Lower lobe of right lung (tissue), 2 donors: ENCODE measurements around the gene AJAP1. TPM values are rescaled to one million over a fixed set of nuclear protein-coding genes. Genes with fewer than 3 reads are reported as not detected.

ENCODE experiments used
- ATAC-seq, 2 donors: fragments of 200-7000 bp; cut with Tn5 transposase; one replicate each; pipeline ENCODE4 v1.9.1; 2020 to 2022; ENCODE audit warnings: mild to moderate bottlenecking in 2 of 2, moderate library complexity in 2 of 2
- DNase-seq: peaks from one replicate; pipeline ENCODE4 v3.0.0-alpha.2; 2020
- H3K27ac ChIP-seq: fragments of 200-600 bp; one replicate; pipeline ENCODE4 v1.8.0; 2022
- H3K27me3 ChIP-seq: fragments of 200-600 bp; one replicate; pipeline ENCODE4 v1.8.0; 2022; ENCODE audit warnings: low read depth
- H3K36me3 ChIP-seq: fragments of 200-600 bp; one replicate; pipeline ENCODE4 v1.8.0; 2022; ENCODE audit warnings: mild to moderate bottlenecking
- H3K4me1 ChIP-seq: fragments of 200-600 bp; one replicate; pipeline ENCODE4 v1.8.0; 2022
- H3K4me3 ChIP-seq: fragments of 200-600 bp; one replicate; pipeline ENCODE4 v1.8.0; 2022; ENCODE audit warnings: mild to moderate bottlenecking
- H3K9me3 ChIP-seq: fragments of 200-600 bp; one replicate; pipeline ENCODE4 v1.8.0; 2022
- CTCF ChIP-seq: fragments of 200-600 bp; IDR thresholded peaks from one replicate; pipeline ENCODE4 v1.8.0; 2022; ENCODE audit warnings: antibody characterized with exemption, mild to moderate bottlenecking
- intact Hi-C: fragments of 100-400 bp; cut with DNase I; formaldehyde crosslinking; loops from one replicate; pipeline ENCODE4 v1.11.0; 2022
- total RNA-seq: library from RNA; stranded (reverse); fragmentation: NEBNext Ultra II Directional; extraction: Animal tissue kit (Norgen Biotek cat#: 25700); gene quantifications from one replicate; pipeline ENCODE4 v1.2.1, GENCODE V29; 2021
- donor health status: DM: no; HTN: yes; CAD: no; lungs with severe emphysema.

The AJAP1 gene
- total RNA-seq, 1 donor from 2014 or later, result 0.77 TPM

GRCh38 chr1:4655674-4656532 lies 1.5 kb downstream of the AJAP1 start:
- no peak for DNase-seq
- H3K27ac ChIP-seq, result no peak overlapping the region
- H3K4me1 ChIP-seq, result peaks cover 12% of the 10 kb centered on the region
- no peaks in the 10 kb centered on the region for H3K36me3 ChIP-seq
- ATAC-seq, result no peak
- intact Hi-C loops, result no loop called here
- TF ChIP-seq CTCF, result peak; percentile 46
- peak overlapping the region; percentile 31 for H3K4me3 ChIP-seq
- H3K27me3 ChIP-seq, result peaks cover 86% of the 10 kb centered on the region
- no peaks in the 10 kb centered on the region for H3K9me3 ChIP-seq

- H3K27me3 ChIP-seq, result peaks cover 85% of the 10 kb centered on the region
- H3K4me1 ChIP-seq, result peaks cover 12% of the 10 kb centered on the region
- intact Hi-C loops, result no loop called here
- H3K27ac ChIP-seq, result no peak overlapping the region
- ATAC-seq (no peak), DNase-seq (no peak)
- H3K4me3 ChIP-seq, result no peak overlapping the region
- no peaks in the 10 kb centered on the region for H3K36me3 ChIP-seq
- no peak for TF ChIP-seq CTCF
- H3K9me3 ChIP-seq, result no peaks in the 10 kb centered on the region
Observed at GRCh38 chr1:4656533-4657140, 2.2 kb downstream of the AJAP1 start.

GRCh38 chr1:4657244-4657789 lies 2.9 kb downstream of the AJAP1 start:
- Histone ChIP-seq H3K4me3 (no peak overlapping the region), H3K4me1 (peaks cover 11% of the 10 kb centered on the region), H3K9me3 (no peaks in the 10 kb centered on the region), H3K27me3 (peaks cover 81% of the 10 kb centered on the region), H3K36me3 (no peaks in the 10 kb centered on the region), H3K27ac (no peak overlapping the region)
- TF ChIP-seq CTCF, result no peak
- DNase-seq, result no peak
- intact Hi-C loops, result no loop called here
- no peak for ATAC-seq

- Histone ChIP-seq H3K9me3 (no peaks in the 10 kb centered on the region), H3K27ac (no peak overlapping the region), H3K27me3 (peaks cover 80% of the 10 kb centered on the region), H3K36me3 (no peaks in the 10 kb centered on the region), H3K4me1 (peaks cover 4% of the 10 kb centered on the region), H3K4me3 (no peak overlapping the region)
- intact Hi-C loops, result no loop called here
- no peak for TF ChIP-seq CTCF
- DNase-seq (no peak), ATAC-seq (no peak)
Observed at GRCh38 chr1:4657960-4658541, 3.6 kb downstream of the AJAP1 start.
